SK-N-MC (cell line): Measurements from ENCODE around the gene LRRFIP1.

ENCODE experiments used
- DNase-seq: peaks from one replicate; pipeline ENCODE4 v3.0.0-alpha.2; 2011; ENCODE audit warnings: low read depth, low spot score
- H3K27ac ChIP-seq: fragments of 200-600 bp; sonication (generic); 2 replicates; pipeline ENCODE4 v1.5.1; 2016; ENCODE audit warnings: mixed run types
- H3K36me3 ChIP-seq: fragments of 200-600 bp; sonication (generic); 2 replicates; pipeline ENCODE4 v1.6.1; 2017; ENCODE audit warnings: antibody characterized with exemption, low read length, mixed read lengths; ENCODE audit not compliant: insufficient read depth
- H3K4me3 ChIP-seq: fragments of 200-600 bp; sonication (generic); 2 replicates; pipeline ENCODE4 v1.5.1; 2016
- H3K9ac ChIP-seq: fragments of 200-600 bp; sonication (generic); 2 replicates; pipeline ENCODE4 v1.8.0; 2017; ENCODE audit warnings: mixed run types, mixed read lengths; ENCODE audit not compliant: insufficient read length
- H3K9me3 ChIP-seq: fragments of 200-600 bp; sonication (generic); 2 replicates; pipeline ENCODE4 v1.6.1; 2017; ENCODE audit warnings: low read depth, mild to moderate bottlenecking, antibody characterized with exemption, low read length, moderate library complexity, mixed read lengths
- EZH2 ChIP-seq: fragments of 200-600 bp; sonication (generic); IDR thresholded peaks from one replicate; pipeline ENCODE4 v1.6.1; 2017; ENCODE audit warnings: antibody characterized with exemption
- FOXP2 ChIP-seq: optimal IDR thresholded peaks from 2 replicates; pipeline ENCODE3; 2011; ENCODE audit warnings: mild to moderate bottlenecking, moderate library complexity; ENCODE audit not compliant: insufficient read depth; ENCODE audit errors: extremely low read length, control extremely low read depth
- POLR2AphosphoS5 ChIP-seq: IDR thresholded peaks from 2 replicates; pipeline ENCODE4 v1.6.1; 2012; ENCODE audit warnings: mild to moderate bottlenecking, low read depth, low read length, borderline replicate concordance

The LRRFIP1 gene

GRCh38 chr2:237643066-237643465 is 15.7 kb downstream of the LRRFIP1 start:
- H3K27ac ChIP-seq: no peak overlapping the region
- no peaks in the 10 kb centered on the region for H3K36me3 ChIP-seq
- no peak overlapping the region for H3K4me3 ChIP-seq
- H3K9ac ChIP-seq: no peak overlapping the region
- TF ChIP-seq EZH2: no peak
- DNase-seq: no peak
- H3K9me3 ChIP-seq: no peaks in the 10 kb centered on the region

GRCh38 chr2:237643582-237644380 is 16.4 kb downstream of the LRRFIP1 start:
- Histone ChIP-seq H3K9me3 (no peaks in the 10 kb centered on the region), H3K9ac (no peak overlapping the region), H3K27ac (no peak overlapping the region), H3K36me3 (no peaks in the 10 kb centered on the region), H3K4me3 (no peak overlapping the region)
- DNase-seq: no peak
- TF ChIP-seq EZH2 (no peak), POLR2AphosphoS5 (no peak), FOXP2 (no peak)

GRCh38 chr2:237644381-237644703 is 17.0 kb downstream of the LRRFIP1 start:
- Histone ChIP-seq H3K9me3 (no peaks in the 10 kb centered on the region), H3K9ac (no peak overlapping the region), H3K36me3 (no peaks in the 10 kb centered on the region), H3K27ac (no peak overlapping the region), H3K4me3 (no peak overlapping the region)
- no peak for TF ChIP-seq POLR2AphosphoS5
- TF ChIP-seq FOXP2: no peak
- no peak for TF ChIP-seq EZH2
- no peak for DNase-seq

- TF ChIP-seq EZH2 (no peak), POLR2AphosphoS5 (no peak), FOXP2 (no peak)
- Histone ChIP-seq H3K27ac (no peak overlapping the region), H3K36me3 (no peaks in the 10 kb centered on the region), H3K9me3 (no peaks in the 10 kb centered on the region), H3K4me3 (no peak overlapping the region), H3K9ac (no peak overlapping the region)
- DNase-seq: no peak
Observed at GRCh38 chr2:237645261-237645660, 17.9 kb downstream of the LRRFIP1 start.

- Histone ChIP-seq H3K27ac (no peak overlapping the region), H3K4me3 (no peak overlapping the region), H3K36me3 (no peaks in the 10 kb centered on the region), H3K9me3 (no peaks in the 10 kb centered on the region), H3K9ac (no peak overlapping the region)
- no peak for DNase-seq
- TF ChIP-seq FOXP2: no peak
- TF ChIP-seq POLR2AphosphoS5: no peak
- no peak for TF ChIP-seq EZH2
Observed at GRCh38 chr2:237647176-237648015, 20.0 kb downstream of the LRRFIP1 start.

- H3K9ac ChIP-seq: no peak overlapping the region
- TF ChIP-seq FOXP2: no peak
- TF ChIP-seq POLR2AphosphoS5: no peak
- TF ChIP-seq EZH2: no peak
- DNase-seq: no peak
- no peak overlapping the region for H3K4me3 ChIP-seq
- H3K9me3 ChIP-seq: no peaks in the 10 kb centered on the region
- H3K27ac ChIP-seq: no peak overlapping the region
- no peaks in the 10 kb centered on the region for H3K36me3 ChIP-seq
Observed at GRCh38 chr2:237648016-237648381, 20.6 kb downstream of the LRRFIP1 start.

GRCh38 chr2:237649541-237650454 is 22.4 kb downstream of the LRRFIP1 start:
- no peak for TF ChIP-seq EZH2
- TF ChIP-seq POLR2AphosphoS5: no peak
- no peak for TF ChIP-seq FOXP2

GRCh38 chr2:237650455-237650850 is 23.1 kb downstream of the LRRFIP1 start:
- Histone ChIP-seq H3K9ac (no peak overlapping the region), H3K9me3 (no peaks in the 10 kb centered on the region), H3K27ac (no peak overlapping the region), H3K4me3 (no peak overlapping the region), H3K36me3 (no peaks in the 10 kb centered on the region)
- TF ChIP-seq FOXP2: no peak
- DNase-seq: no peak

More at GRCh38 chr2:237649541-237650454, 22.4 kb downstream of the LRRFIP1 start:
- Histone ChIP-seq H3K9ac (no peak overlapping the region), H3K4me3 (no peak overlapping the region), H3K36me3 (no peaks in the 10 kb centered on the region), H3K9me3 (no peaks in the 10 kb centered on the region), H3K27ac (no peak overlapping the region)
- no peak for DNase-seq
